NCI-H2227 (cell line): ENCODE data around the gene PRLR.
"Not testable (repeated sequence)": the region's sequence is repeated elsewhere in the genome, so short reads cannot be mapped to it uniquely, and the experiment has no call there.

Experiments
- DNase-seq: peaks from one replicate; lab custom pipeline; 2025; ENCODE audit not compliant: unreplicated experiment; lab: John Stamatoyannopoulos, UW

Gene PRLR

GRCh38 chr5:35045280-35045679, 185.0 kb downstream of the PRLR start:
- DNase-seq = no peak

DNA sequence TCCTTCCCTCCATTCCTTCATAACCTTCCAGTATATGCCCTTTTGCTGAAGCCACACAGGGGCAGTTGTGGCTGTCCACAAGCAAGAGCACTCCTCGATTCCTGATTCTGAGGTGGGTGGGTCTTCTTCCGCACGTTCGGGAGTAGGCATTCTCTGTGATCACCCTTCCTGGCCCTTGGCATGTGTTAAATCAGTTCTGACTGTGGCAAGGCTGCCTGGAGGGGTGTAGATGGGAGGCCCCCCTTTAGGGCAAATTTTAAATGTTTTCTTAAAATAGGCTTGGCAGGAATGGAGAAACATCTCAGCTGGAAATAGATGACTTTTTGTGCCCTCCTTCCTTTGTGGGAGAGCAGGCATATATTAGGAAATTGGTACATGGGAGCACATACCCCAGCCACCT, 185.6 kb downstream of the PRLR start:
- no peak for DNase-seq

- DNase-seq = no peak
Observed at GRCh38 chr5:35042781-35043180, 187.5 kb downstream of the PRLR start.

DNA sequence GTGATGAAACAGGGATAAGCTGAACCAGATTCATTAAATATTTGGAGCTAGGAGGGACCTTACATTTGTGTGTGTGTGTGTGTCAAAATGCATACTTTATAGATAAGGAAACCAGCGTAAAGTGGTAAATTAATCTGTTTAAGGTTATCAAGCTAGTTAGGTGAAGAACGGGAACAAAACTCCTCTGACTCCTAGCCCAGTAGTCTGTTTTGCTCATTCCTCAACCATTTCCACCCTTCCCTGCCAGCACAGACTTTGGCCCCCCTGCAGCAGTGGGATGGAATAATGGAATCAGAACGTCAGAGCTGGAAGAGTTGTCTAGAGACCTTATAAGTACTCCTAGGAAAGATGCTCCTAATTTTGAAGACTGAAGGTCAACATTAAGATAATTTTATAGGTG, 189.0 kb downstream of the PRLR start:
- DNase-seq = no peak

DNA sequence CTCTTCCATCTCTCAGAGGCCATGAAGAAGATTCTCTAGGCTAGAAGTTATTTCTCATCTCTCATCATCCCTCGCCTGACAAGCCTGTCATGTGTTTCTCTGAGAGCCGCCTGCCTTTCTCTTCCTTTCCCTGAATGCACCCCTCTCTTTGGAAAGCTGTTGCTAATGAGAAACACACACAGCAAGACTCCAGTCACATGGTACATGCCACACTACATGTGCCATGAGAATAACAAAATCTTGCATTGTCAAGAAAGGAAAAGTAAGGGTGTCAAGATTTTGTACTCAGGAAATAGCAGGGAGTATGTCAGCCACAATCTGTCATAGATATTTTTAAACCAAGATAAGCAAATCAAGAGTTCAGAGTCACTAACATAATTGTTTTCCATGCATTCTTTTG, 191.4 kb downstream of the PRLR start:
- no peak for DNase-seq

GRCh38 chr5:35036536-35036935, 193.8 kb downstream of the PRLR start:
- no peak for DNase-seq

GRCh38 chr5:35035929-35036328, 194.4 kb downstream of the PRLR start:
- DNase-seq = not testable (repeated sequence)

DNA sequence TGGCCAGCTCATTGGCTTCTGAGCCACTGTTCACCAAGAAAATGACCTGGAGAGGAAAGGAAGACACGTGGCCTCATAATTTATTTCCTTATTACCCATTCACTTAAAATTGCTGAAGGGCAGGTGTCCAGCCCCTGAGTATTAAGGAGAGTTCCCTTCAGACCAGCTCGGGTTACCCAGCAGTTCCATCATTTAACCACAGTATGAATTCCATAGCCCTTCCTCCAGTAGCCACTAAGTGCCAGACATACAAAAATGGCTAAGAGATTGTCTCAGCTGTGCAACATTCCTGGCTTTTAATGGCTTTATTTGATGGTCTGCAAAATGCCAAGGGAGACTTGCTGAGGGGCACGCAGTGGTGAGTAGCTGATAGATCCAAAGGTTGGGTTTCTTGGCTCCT, 195.0 kb downstream of the PRLR start:
- no peak for DNase-seq

DNA sequence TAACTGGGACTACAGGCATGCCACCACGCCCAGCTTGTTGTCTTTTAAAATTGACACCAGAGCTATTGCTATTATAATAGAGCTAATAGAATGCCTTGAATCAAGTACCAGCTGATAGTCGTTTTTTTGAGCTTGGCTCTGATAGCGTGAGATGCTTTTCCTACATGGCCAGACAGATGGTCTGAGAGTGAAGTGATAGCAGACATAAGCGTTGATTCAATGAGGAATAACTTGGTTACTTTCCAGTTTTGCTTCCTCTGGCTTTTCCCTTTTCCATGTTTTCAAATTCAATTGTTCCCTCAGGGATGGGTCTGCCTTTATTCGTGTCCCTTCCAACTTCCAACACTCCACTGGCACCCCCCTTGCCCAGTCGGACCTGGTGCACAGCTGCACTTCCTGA, 197.9 kb downstream of the PRLR start:
- DNase-seq = no peak

DNA sequence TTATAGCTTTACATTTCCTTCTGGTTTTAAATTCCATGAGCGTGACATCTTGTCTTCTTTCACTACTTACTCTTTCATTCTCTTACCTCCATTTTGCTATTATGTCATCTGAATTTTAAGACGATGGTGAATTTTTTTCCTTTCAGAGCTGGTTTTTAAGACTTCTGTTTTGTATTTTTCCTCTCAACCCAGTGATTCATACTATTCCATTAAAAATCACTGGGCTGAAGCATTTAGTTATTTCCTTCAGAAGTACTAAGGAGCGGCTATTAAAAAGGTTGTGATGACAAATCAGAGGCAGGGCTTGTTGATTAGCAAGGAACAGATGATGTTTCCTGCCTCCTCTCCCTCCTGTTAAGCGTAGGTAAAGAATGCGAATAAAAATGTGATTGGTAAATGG, 199.0 kb downstream of the PRLR start:
- no peak for DNase-seq

- no peak for DNase-seq
Observed at GRCh38 chr5:35030426-35031100, 199.7 kb downstream of the PRLR start.

GRCh38 chr5:35029333-35029732, 201.0 kb downstream of the PRLR start:
- no peak for DNase-seq

DNA sequence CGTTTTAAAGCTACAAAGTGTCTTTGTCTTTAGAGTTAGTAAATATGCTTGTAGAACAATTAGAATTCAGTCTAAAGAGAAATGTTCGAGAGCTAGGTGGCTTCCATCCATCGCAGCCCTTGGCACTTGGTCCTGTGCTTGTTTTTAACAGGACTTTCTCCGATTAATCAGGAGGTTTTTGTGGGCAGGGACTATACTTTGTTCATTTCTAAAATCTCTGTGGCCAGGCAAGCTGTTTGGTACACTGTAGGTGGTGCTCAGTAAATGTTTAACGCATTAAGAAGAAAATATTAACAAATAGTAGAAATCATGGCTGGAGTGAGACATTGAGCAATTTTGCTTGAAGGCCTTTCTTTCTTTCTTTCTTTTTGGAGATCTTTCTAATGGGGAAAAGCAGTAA, 203.3 kb downstream of the PRLR start:
- DNase-seq = no peak

- DNase-seq = no peak
Observed at GRCh38 chr5:35026280-35026840, 203.9 kb downstream of the PRLR start.

DNA sequence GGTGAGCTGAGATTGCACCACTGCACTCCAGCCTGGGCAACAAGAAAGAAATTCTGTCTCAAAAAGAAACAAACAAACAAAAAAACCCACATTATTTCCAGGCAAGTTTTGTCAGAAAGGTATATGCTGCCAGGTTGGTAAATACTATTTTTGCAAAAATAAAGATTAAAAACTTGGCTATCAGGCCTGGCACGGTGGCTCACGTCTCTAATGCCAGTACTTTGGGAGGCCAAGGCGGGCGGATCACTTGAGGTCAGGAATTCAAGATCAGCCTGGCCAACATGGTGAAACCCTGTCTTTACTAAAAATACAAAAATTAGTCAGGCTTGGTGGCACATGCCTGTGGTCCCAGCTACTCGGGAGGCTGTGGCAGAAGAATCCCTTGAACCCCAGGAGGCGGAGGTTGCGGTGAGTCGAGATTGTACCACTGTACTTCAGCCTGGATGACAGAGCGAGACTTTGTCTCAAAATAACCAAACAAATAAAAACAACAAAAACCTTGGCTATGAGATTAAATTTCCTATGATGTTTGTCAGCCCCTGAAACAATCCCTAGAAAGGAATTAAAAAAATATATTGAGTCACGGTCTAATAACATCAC, 205.3 kb downstream of the PRLR start:
- no peak for DNase-seq

DNA sequence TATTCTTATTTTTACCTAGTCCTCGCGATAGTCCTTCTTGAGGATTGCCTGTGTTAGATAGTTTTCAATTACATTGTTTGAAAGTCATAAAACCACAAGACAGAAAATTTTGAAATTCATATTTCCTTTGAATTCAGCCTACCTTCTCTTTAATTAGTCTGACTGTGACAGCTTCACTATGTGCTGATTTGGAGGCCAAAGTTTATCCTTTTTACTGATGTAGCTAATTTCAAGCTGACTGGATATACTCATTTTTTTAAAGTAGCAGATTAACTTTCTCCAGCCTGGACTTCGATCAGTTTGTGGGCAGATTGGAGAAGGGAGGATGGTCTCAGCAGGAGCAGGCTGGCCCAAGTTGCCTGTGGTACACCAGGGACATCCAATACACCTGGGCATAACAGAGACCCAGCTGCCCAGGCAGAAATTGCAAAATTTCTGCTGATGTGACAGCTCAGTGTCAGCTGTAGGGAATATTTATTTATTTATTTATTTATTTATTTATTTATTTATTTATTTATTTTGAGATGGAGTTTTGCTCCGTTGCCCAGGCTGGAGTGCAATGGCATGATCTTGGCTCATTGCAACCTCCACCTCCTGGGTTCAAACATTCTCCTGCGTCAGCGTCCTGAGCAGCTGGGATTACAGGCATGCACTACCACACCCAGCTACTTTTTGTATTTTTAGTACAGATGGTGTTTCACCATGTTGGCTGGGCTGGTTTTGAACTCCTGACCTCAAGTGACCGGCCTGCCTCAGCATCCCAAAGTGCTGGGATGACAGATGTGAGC, 206.7 kb downstream of the PRLR start:
- DNase-seq = no peak

GRCh38 chr5:35016174-35017051, 213.9 kb downstream of the PRLR start:
- no peak for DNase-seq

- no peak for DNase-seq
Observed at GRCh38 chr5:35015063-35015462, 215.2 kb downstream of the PRLR start.

DNA sequence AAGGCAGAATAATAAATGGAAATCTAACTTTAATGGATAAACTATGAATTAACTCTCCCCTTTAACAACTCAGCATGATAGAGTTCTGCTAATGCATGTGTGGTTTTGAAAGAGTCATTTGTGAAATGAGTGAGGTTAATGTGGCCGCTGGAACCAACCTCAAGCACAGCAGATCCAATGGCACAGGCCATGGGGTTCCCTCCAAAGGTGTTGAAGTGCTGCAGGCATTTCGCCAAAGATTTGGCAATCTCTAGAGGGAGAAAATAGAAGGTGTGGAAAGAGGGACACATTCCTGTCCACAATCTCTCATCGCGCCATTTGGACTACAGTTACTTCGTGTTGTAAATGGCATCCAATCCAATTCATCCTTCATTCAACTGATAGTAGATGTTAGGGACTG, 217.5 kb downstream of the PRLR start:
- DNase-seq = no peak

- no peak for DNase-seq
Observed at GRCh38 chr5:35012365-35012764, 217.9 kb downstream of the PRLR start.

- no peak for DNase-seq
Observed at GRCh38 chr5:35010676-35011075, 219.6 kb downstream of the PRLR start.
